ENCODE results near the gene AFM. TPM values are rescaled to one million over a fixed set of nuclear protein-coding genes. Genes with fewer than 3 reads are reported as not detected.

The AFM gene
- total RNA-seq, 1 donor from 2014 or later, result 2.9 TPM

- no peak overlapping the region for H3K4me3 Mint-ChIP-seq
- H3K4me1 Mint-ChIP-seq (ENCODE audit: unreplicated experiment), result no peaks in the 10 kb centered on the region
- no peak for DNase-seq (ENCODE audit: extremely low spot score, unreplicated experiment)
- no peaks in the 10 kb centered on the region for H3K36me3 Mint-ChIP-seq
- H3K27ac Mint-ChIP-seq, result no peak overlapping the region
- H3K9me3 Mint-ChIP-seq, result no peaks in the 10 kb centered on the region
- H3K27me3 Mint-ChIP-seq, result no peaks in the 10 kb centered on the region
- TF ChIP-seq, protein P1, sequence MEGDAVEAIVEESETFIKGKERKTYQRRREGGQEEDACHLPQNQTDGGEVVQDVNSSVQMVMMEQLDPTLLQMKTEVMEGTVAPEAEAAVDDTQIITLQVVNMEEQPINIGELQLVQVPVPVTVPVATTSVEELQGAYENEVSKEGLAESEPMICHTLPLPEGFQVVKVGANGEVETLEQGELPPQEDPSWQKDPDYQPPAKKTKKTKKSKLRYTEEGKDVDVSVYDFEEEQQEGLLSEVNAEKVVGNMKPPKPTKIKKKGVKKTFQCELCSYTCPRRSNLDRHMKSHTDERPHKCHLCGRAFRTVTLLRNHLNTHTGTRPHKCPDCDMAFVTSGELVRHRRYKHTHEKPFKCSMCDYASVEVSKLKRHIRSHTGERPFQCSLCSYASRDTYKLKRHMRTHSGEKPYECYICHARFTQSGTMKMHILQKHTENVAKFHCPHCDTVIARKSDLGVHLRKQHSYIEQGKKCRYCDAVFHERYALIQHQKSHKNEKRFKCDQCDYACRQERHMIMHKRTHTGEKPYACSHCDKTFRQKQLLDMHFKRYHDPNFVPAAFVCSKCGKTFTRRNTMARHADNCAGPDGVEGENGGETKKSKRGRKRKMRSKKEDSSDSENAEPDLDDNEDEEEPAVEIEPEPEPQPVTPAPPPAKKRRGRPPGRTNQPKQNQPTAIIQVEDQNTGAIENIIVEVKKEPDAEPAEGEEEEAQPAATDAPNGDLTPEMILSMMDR (conservative IDR thresholded peaks at IDR 0.05), result no peak
These were observed 46.6 kb downstream of the AFM start for GRCh38 chr4:73528171-73528570.

- no peak overlapping the region for H3K27ac Mint-ChIP-seq
- no peaks in the 10 kb centered on the region for H3K9me3 Mint-ChIP-seq
- H3K36me3 Mint-ChIP-seq, result no peaks in the 10 kb centered on the region
- no peak for DNase-seq (ENCODE audit: extremely low spot score, unreplicated experiment)
- no peaks in the 10 kb centered on the region for H3K27me3 Mint-ChIP-seq
- no peaks in the 10 kb centered on the region for H3K4me1 Mint-ChIP-seq (ENCODE audit: unreplicated experiment)
- TF ChIP-seq, protein P1 (conservative IDR thresholded peaks at IDR 0.05), result no peak
- no peak overlapping the region for H3K4me3 Mint-ChIP-seq
These were observed 52.2 kb downstream of the AFM start for GRCh38 chr4:73533515-73534422.

GRCh38 chr4:73538162-73538561 is 56.6 kb downstream of the AFM start:
- Mint-ChIP-seq H3K4me3 (no peak overlapping the region), H3K4me1 (ENCODE audit: unreplicated experiment) (no peaks in the 10 kb centered on the region), H3K27me3 (no peaks in the 10 kb centered on the region), H3K27ac (no peak overlapping the region), H3K36me3 (no peaks in the 10 kb centered on the region), H3K9me3 (no peaks in the 10 kb centered on the region)
- TF ChIP-seq, protein P1 (conservative IDR thresholded peaks at IDR 0.05), result no peak
- no peak for DNase-seq (ENCODE audit: extremely low spot score, unreplicated experiment)

GRCh38 chr4:73539386-73539785 is 57.8 kb downstream of the AFM start:
- Mint-ChIP-seq H3K4me3 (no peak overlapping the region), H3K4me1 (ENCODE audit: unreplicated experiment) (no peaks in the 10 kb centered on the region), H3K27me3 (no peaks in the 10 kb centered on the region), H3K27ac (no peak overlapping the region), H3K9me3 (no peaks in the 10 kb centered on the region), H3K36me3 (no peaks in the 10 kb centered on the region)
- no peak for DNase-seq (ENCODE audit: extremely low spot score, unreplicated experiment)
- TF ChIP-seq, protein P1 (conservative IDR thresholded peaks at IDR 0.05), result no peak

- Mint-ChIP-seq H3K9me3 (no peaks in the 10 kb centered on the region), H3K4me1 (ENCODE audit: unreplicated experiment) (no peaks in the 10 kb centered on the region), H3K4me3 (no peak overlapping the region), H3K27me3 (no peaks in the 10 kb centered on the region), H3K27ac (no peak overlapping the region), H3K36me3 (no peaks in the 10 kb centered on the region)
- DNase-seq (ENCODE audit: extremely low spot score, unreplicated experiment), result no peak
- TF ChIP-seq, protein P1 (conservative IDR thresholded peaks at IDR 0.05), result no peak
These were observed 59.3 kb downstream of the AFM start for GRCh38 chr4:73540826-73541225.

Data from type B pancreatic cell (in vitro differentiated cells).